Loucy (cell line): ENCODE data around the gene TOR1B.

ENCODE experiments used
- H2AFZ ChIP-seq: fragments of 200-600 bp; sonication (generic); 2 replicates; pipeline ENCODE4 v1.6.0; 2016; ENCODE audit warnings: antibody characterized with exemption, mild to moderate bottlenecking, low read length, moderate library complexity
- H3F3A ChIP-seq: fragments of 200-600 bp; 2 replicates; pipeline ENCODE4 v1.6.0; 2016; ENCODE audit warnings: antibody characterized with exemption, low read depth, mild to moderate bottlenecking
- H3K27me3 ChIP-seq: fragments of 200-600 bp; sonication (generic); 2 replicates; pipeline ENCODE4 v1.6.1; 2014; ENCODE audit warnings: low read length, mild to moderate bottlenecking; ENCODE audit not compliant: insufficient read depth, poor library complexity, severe bottlenecking
- H3K36me3 ChIP-seq: fragments of 200-600 bp; sonication (generic); 2 replicates; pipeline ENCODE4 v1.6.1; 2016; ENCODE audit warnings: low read length; ENCODE audit not compliant: insufficient read depth
- H3K4me1 ChIP-seq: fragments of 200-600 bp; sonication (generic); 2 replicates; pipeline ENCODE4 v1.5.1; 2014; ENCODE audit warnings: low read length, mild to moderate bottlenecking; ENCODE audit not compliant: insufficient read depth, poor library complexity, severe bottlenecking
- H3K4me2 ChIP-seq: fragments of 200-600 bp; sonication (generic); 2 replicates; pipeline ENCODE4 v1.6.0; 2014; ENCODE audit warnings: antibody characterized with exemption, low read length, low read depth, mild to moderate bottlenecking; ENCODE audit not compliant: poor library complexity, severe bottlenecking
- H3K4me3 ChIP-seq: fragments of 200-600 bp; sonication (generic); 2 replicates; pipeline ENCODE4 v1.5.1; 2014; ENCODE audit warnings: low read length, mild to moderate bottlenecking, mixed read lengths; ENCODE audit not compliant: poor library complexity, severe bottlenecking
- H3K79me2 ChIP-seq: fragments of 200-600 bp; sonication (generic); 2 replicates; pipeline ENCODE4 v1.6.1; 2014; ENCODE audit warnings: low read length; ENCODE audit not compliant: insufficient read depth
- H3K9ac ChIP-seq: fragments of 200-600 bp; sonication (generic); 2 replicates; pipeline ENCODE4 v1.6.0; 2014; ENCODE audit warnings: mild to moderate bottlenecking, low read depth, low read length, moderate library complexity; ENCODE audit not compliant: poor library complexity, severe bottlenecking
- H3K9me2 ChIP-seq: fragments of 200-600 bp; sonication (generic); replicated peaks from 2 replicates; pipeline ENCODE4 v1.6.1; 2016; ENCODE audit warnings: low read depth, low read length, mixed read lengths
- H3K9me3 ChIP-seq: fragments of 200-600 bp; sonication (generic); 2 replicates; pipeline ENCODE4 v1.6.1; 2014; ENCODE audit warnings: mild to moderate bottlenecking, antibody characterized with exemption, low read length, low read depth; ENCODE audit not compliant: insufficient read depth
- H4K20me1 ChIP-seq: fragments of 200-600 bp; sonication (generic); 2 replicates; pipeline ENCODE4 v1.6.0; 2014; ENCODE audit warnings: antibody characterized with exemption, low read length, mild to moderate bottlenecking; ENCODE audit not compliant: insufficient read depth, poor library complexity, severe bottlenecking
- CTCF ChIP-seq: fragments of 200-600 bp; sonication (generic); conservative IDR thresholded peaks from 2 replicates; pipeline ENCODE4 v1.5.1; 2014; ENCODE audit warnings: mild to moderate bottlenecking, antibody characterized with exemption, low read length
- EZH2phosphoT487 ChIP-seq: fragments of 200-600 bp; IDR thresholded peaks from 2 replicates; pipeline ENCODE4 v1.6.1; 2018; ENCODE audit warnings: antibody characterized with exemption, mild to moderate bottlenecking, moderate library complexity, borderline replicate concordance

TOR1B gene

GRCh38 chr9:129836311-129837007 is 33.5 kb downstream of the TOR1B start:
- H3K27me3 ChIP-seq = no peaks in the 10 kb centered on the region
- H3K79me2 ChIP-seq = peaks cover 65% of the 10 kb centered on the region
- TF ChIP-seq CTCF (no peak; the same call in 1 of the 2 replicates), EZH2phosphoT487 (no peak)
- peak overlapping the region; percentile 79 for H3K4me2 ChIP-seq
- H3K9me3 ChIP-seq = no peaks in the 10 kb centered on the region
- peak overlapping the region; percentile 93 for H3K4me3 ChIP-seq
- H3K36me3 ChIP-seq = peaks cover 5% of the 10 kb centered on the region; the same call in 1 of the 2 replicates
- no peaks in the 10 kb centered on the region for H3F3A ChIP-seq
- H4K20me1 ChIP-seq = peaks cover 6% of the 10 kb centered on the region
- H3K4me1 ChIP-seq = peaks cover 33% of the 10 kb centered on the region
- H2AFZ ChIP-seq = no peak overlapping the region
- H3K9me2 ChIP-seq = no peaks in the 10 kb centered on the region
- H3K9ac ChIP-seq = peak overlapping the region; percentile 90

GRCh38 chr9:129838707-129839259 is 35.8 kb downstream of the TOR1B start:
- H3K4me1 ChIP-seq = peaks cover 33% of the 10 kb centered on the region
- no peak overlapping the region for H2AFZ ChIP-seq
- no peaks in the 10 kb centered on the region for H3F3A ChIP-seq
- peak overlapping the region; percentile 90 for H3K9ac ChIP-seq
- peaks cover 63% of the 10 kb centered on the region for H3K79me2 ChIP-seq
- H3K4me2 ChIP-seq = peak overlapping the region; percentile 79
- H3K4me3 ChIP-seq = peak overlapping the region; percentile 39
- no peaks in the 10 kb centered on the region for H3K27me3 ChIP-seq
- H3K36me3 ChIP-seq = no peaks in the 10 kb centered on the region
- no peaks in the 10 kb centered on the region for H3K9me3 ChIP-seq
- no peak for TF ChIP-seq EZH2phosphoT487
- no peak for TF ChIP-seq CTCF
- H3K9me2 ChIP-seq = no peaks in the 10 kb centered on the region
- peaks cover 6% of the 10 kb centered on the region for H4K20me1 ChIP-seq

GRCh38 chr9:129839324-129840023 is 36.5 kb downstream of the TOR1B start:
- H3K79me2 ChIP-seq = peaks cover 56% of the 10 kb centered on the region
- H2AFZ ChIP-seq = no peak overlapping the region
- no peaks in the 10 kb centered on the region for H3K27me3 ChIP-seq
- peak overlapping the region; percentile 39 for H3K4me3 ChIP-seq
- H3K9me2 ChIP-seq = no peaks in the 10 kb centered on the region
- no peaks in the 10 kb centered on the region for H3F3A ChIP-seq
- no peaks in the 10 kb centered on the region for H4K20me1 ChIP-seq
- peaks cover 27% of the 10 kb centered on the region for H3K4me1 ChIP-seq
- no peaks in the 10 kb centered on the region for H3K36me3 ChIP-seq
- H3K9ac ChIP-seq = peak overlapping the region; percentile 90
- TF ChIP-seq EZH2phosphoT487 = no peak
- no peak for TF ChIP-seq CTCF
- no peaks in the 10 kb centered on the region for H3K9me3 ChIP-seq
- peak overlapping the region; percentile 79 for H3K4me2 ChIP-seq
